Mucosa of rectum (tissue), 2 donors: ENCODE data around the gene SLC2A14.
"Not testable (repeated sequence)": the region's sequence is repeated elsewhere in the genome, so short reads cannot be mapped to it uniquely, and the experiment has no call there.

ENCODE experiments used
- H3K27ac ChIP-seq, 2 donors: one replicate each; pipeline ENCODE4 v1.7.0; 2013; ENCODE audit warnings: inconsistent platforms in 2 of 2, low read depth in 2 of 2, low read length in 2 of 2
- H3K27me3 ChIP-seq, 2 donors: one replicate each; pipeline ENCODE4 v1.7.0; 2013; ENCODE audit warnings: low read length in 2 of 2; ENCODE audit not compliant: control insufficient read depth in 2 of 2, insufficient read depth in 2 of 2
- H3K36me3 ChIP-seq, 2 donors: one replicate each; pipeline ENCODE4 v1.7.0; 2013; ENCODE audit warnings: low read length in 2 of 2; ENCODE audit not compliant: control insufficient read depth in 2 of 2, insufficient read depth in 2 of 2
- H3K4me1 ChIP-seq, 2 donors: one replicate each; pipeline ENCODE4 v1.7.0; 2013; ENCODE audit warnings: low read length in 2 of 2, mild to moderate bottlenecking in 1 of 2; ENCODE audit not compliant: control insufficient read depth in 2 of 2, insufficient read depth in 2 of 2
- H3K4me3 ChIP-seq, 2 donors: one replicate each; pipeline ENCODE4 v1.7.0; 2013; ENCODE audit warnings: low read length in 2 of 2
- H3K9ac ChIP-seq, 2 donors: one replicate each; pipeline ENCODE4 v1.7.0; 2013; ENCODE audit warnings: low read length in 2 of 2, low read depth in 1 of 2, mild to moderate bottlenecking in 1 of 2
- H3K9me3 ChIP-seq, 2 donors: one replicate each; pipeline ENCODE4 v1.7.0; 2013; ENCODE audit warnings: low read length in 2 of 2; ENCODE audit not compliant: control insufficient read depth in 2 of 2
- donor health status: healthy.
- donor health status: Normal muscosa, but diverticular disease.

Gene SLC2A14

GRCh38 chr12:7872566-7873319 lies at the start of gene SLC2A14:
Gene SLC2A14 (minus strand): TSS chr12:7872915. CDS start chr12:7869880, 3,035 bp downstream.
- H3K4me1 ChIP-seq = no peaks in the 10 kb centered on the region
- H3K36me3 ChIP-seq = no peaks in the 10 kb centered on the region
- no peak within 1 kb of the TSS for H3K9ac ChIP-seq
- peaks cover 0 to 2% of the 10 kb centered on the region in 2 donors for H3K27me3 ChIP-seq
- H3K4me3 ChIP-seq = no peak within 1 kb of the TSS
- H3K27ac ChIP-seq = no peak within 1 kb of the TSS
- H3K9me3 ChIP-seq = no peaks in the 10 kb centered on the region

- not testable (repeated sequence) for H3K9me3 ChIP-seq, H3K4me1 ChIP-seq, H3K27me3 ChIP-seq, H3K9ac ChIP-seq, H3K27ac ChIP-seq, H3K4me3 ChIP-seq
- H3K36me3 ChIP-seq = peaks cover 5 to 14% of the 10 kb centered on the region in 2 donors
These were observed 48.5 kb upstream of the SLC2A14 start for GRCh38 chr12:7921181-7921580.

DNA sequence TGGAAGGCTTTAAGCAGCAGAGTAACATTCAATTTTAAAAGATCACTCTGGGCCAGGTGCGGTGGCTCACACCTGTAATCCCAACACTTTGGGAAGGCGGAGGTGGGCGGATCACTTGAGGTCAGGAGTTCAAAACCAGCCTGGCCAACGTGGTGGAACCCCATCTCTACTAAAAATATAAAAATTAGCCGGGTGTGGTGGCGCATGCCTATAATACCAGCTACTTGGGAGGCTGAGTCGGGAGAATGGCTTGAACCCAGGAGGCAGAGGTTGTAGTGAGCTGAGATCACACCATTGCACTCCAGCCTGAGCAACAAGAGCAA lies 45.5 kb upstream of the SLC2A14 start:
- H3K27ac ChIP-seq, H3K27me3 ChIP-seq, H3K9ac ChIP-seq, H3K9me3 ChIP-seq, H3K4me3 ChIP-seq, H3K4me1 ChIP-seq: not testable (repeated sequence)
- peaks cover 2 to 12% of the 10 kb centered on the region in 2 donors for H3K36me3 ChIP-seq

GRCh38 chr12:7917392-7918267 lies 44.9 kb upstream of the SLC2A14 start:
- H3K27ac ChIP-seq = no peak overlapping the region
- H3K36me3 ChIP-seq = peaks cover 2 to 9% of the 10 kb centered on the region in 2 donors
- H3K9me3 ChIP-seq = no peaks in the 10 kb centered on the region
- H3K9ac ChIP-seq = no peak overlapping the region
- H3K4me1 ChIP-seq = no peaks in the 10 kb centered on the region
- no peaks in the 10 kb centered on the region for H3K27me3 ChIP-seq
- no peak overlapping the region for H3K4me3 ChIP-seq

- Histone ChIP-seq H3K9me3 (no peaks in the 10 kb centered on the region), H3K27me3 (no peaks in the 10 kb centered on the region), H3K36me3 (peaks cover 2 to 4% of the 10 kb centered on the region in 2 donors), H3K4me1 (no peaks in the 10 kb centered on the region), H3K4me3 (no peak overlapping the region), H3K27ac (no peak overlapping the region), H3K9ac (no peak overlapping the region)
These were observed 44.2 kb upstream of the SLC2A14 start for GRCh38 chr12:7916936-7917335.

GRCh38 chr12:7915661-7916403 lies 43.1 kb upstream of the SLC2A14 start:
- Histone ChIP-seq H3K4me1 (no peaks in the 10 kb centered on the region), H3K9me3 (no peaks in the 10 kb centered on the region), H3K36me3 (no peaks in the 10 kb centered on the region), H3K27ac (no peak overlapping the region), H3K9ac (no peak overlapping the region), H3K27me3 (no peaks in the 10 kb centered on the region), H3K4me3 (no peak overlapping the region)

DNA sequence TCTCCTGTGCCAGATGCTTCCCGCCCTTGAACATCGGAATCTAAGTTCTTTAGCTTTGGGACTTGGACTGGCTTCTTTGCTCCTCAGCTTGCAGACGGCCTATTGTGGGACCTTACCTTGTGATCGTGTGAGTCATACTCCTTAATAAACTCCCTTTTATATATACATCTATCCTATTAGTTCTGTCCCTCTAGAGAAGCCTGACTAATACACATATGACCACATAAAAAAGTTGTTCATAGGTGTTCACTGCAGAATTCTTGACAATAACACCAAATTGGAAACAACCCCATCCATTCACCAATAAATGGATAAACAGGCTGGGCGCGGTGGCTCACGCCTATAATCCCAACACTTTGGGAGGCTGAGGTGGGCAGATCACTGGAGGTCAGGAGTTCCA lies 37.4 kb upstream of the SLC2A14 start:
- H3K36me3 ChIP-seq, H3K9ac ChIP-seq, H3K27me3 ChIP-seq, H3K9me3 ChIP-seq, H3K4me1 ChIP-seq, H3K27ac ChIP-seq, H3K4me3 ChIP-seq: not testable (repeated sequence)

DNA sequence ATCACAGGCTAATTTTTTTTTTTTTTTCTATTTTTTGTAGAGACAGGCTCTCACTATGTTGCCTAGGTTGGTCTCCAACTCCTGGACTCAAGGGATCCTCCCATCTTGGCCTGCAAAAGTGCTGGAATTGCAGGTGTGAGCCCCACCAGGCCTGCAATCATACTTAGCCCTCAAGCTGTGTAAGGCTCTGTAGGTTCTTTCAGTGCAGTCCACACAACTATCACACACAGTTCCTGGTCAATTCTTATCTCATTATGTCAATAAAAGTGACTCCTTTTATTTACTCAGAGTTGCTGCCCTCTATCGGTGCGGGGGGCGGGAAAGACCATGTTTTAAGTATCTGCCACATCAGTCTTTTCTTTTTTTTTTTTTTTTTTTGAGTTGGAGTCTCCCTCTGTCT lies 34.3 kb upstream of the SLC2A14 start:
- no peak overlapping the region for H3K27ac ChIP-seq
- no peak overlapping the region for H3K4me3 ChIP-seq
- H3K27me3 ChIP-seq = no peaks in the 10 kb centered on the region
- H3K36me3 ChIP-seq = no peaks in the 10 kb centered on the region
- H3K9me3 ChIP-seq = no peaks in the 10 kb centered on the region
- no peak overlapping the region for H3K9ac ChIP-seq
- H3K4me1 ChIP-seq = no peaks in the 10 kb centered on the region

DNA sequence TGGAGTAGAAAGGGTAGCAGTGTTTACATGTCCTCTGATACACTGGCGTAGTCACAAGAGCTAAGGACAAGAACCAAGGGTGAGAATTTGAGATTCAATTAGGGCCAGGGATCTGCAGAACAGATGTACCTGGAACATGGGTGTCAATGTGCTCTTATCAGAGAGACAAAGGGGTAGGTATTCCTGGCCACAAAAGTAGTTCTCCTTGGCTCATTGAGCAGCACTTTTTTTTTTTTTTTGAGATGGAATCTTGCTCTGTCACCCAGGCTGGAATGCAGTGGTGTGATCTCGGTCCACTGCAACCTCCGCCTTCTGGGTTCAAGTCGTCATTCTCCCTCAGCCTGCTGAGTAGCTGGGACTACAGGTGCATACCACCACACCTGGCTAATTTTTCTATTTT lies 33.6 kb upstream of the SLC2A14 start:
- H3K27ac ChIP-seq, H3K27me3 ChIP-seq, H3K36me3 ChIP-seq, H3K4me3 ChIP-seq, H3K4me1 ChIP-seq, H3K9ac ChIP-seq, H3K9me3 ChIP-seq: not testable (repeated sequence)

- not testable (repeated sequence) for H3K36me3 ChIP-seq, H3K4me1 ChIP-seq, H3K4me3 ChIP-seq, H3K9ac ChIP-seq, H3K9me3 ChIP-seq, H3K27me3 ChIP-seq, H3K27ac ChIP-seq
These were observed 32.9 kb upstream of the SLC2A14 start for GRCh38 chr12:7905600-7906125.
